Kidney (tissue), 14 donors: ENCODE data around the gene SNED1. TPM values are rescaled to one million over a fixed set of nuclear protein-coding genes. Genes with fewer than 3 reads are reported as not detected.
A peak's percentile ranks its signal among the peaks of the same experiment; 100 is the strongest.

Source experiments
- DNase-seq, 5 donors: peaks; one replicate each; pipeline ENCODE4 v3.0.0-alpha.2; 2013 to 2020
- FAIRE-seq: peaks from 2 replicates; lab custom pipeline; 2012; peaks lifted over from hg19 to GRCh38; lab: Jason Lieb, UNC
- H3K27ac ChIP-seq, 2 donors: one replicate each; pipeline ENCODE4 v1.7.0; 2013; ENCODE audit warnings: low read depth in 2 of 2, low read length in 2 of 2, inconsistent platforms in 1 of 2
- H3K27me3 ChIP-seq: one replicate; pipeline ENCODE4 v1.7.1; 2013; ENCODE audit warnings: low read length, inconsistent platforms; ENCODE audit not compliant: control insufficient read depth, insufficient read depth
- H3K36me3 ChIP-seq, 3 donors: one replicate each; pipeline versions ENCODE4 v1.7.0 to v1.7.1; 2013; ENCODE audit warnings: low read length in 3 of 3, control low read depth in 1 of 3, inconsistent platforms in 1 of 3; ENCODE audit not compliant: insufficient read depth in 3 of 3, control insufficient read depth in 2 of 3
- H3K4me1 ChIP-seq, 3 donors: one replicate each; pipeline versions ENCODE4 v1.7.0 to v1.7.1; 2013; ENCODE audit warnings: low read length in 3 of 3, inconsistent platforms in 1 of 3, low read depth in 1 of 3; ENCODE audit not compliant: control insufficient read depth in 2 of 3, insufficient read depth in 2 of 3
- H3K4me3 ChIP-seq, 3 donors: one replicate each; pipeline versions ENCODE4 v1.7.0 to v1.8.1; 2013; ENCODE audit warnings: low read length in 3 of 3, control low read depth in 1 of 3, inconsistent platforms in 1 of 3
- H3K9ac ChIP-seq, 3 donors: one replicate each; pipeline versions ENCODE4 v1.7.0 to v1.7.1; 2013; ENCODE audit warnings: low read length in 3 of 3, control low read depth in 1 of 3, inconsistent platforms in 1 of 3
- H3K9me3 ChIP-seq, 3 donors: one replicate each; pipeline versions ENCODE4 v1.7.0 to v1.7.1; 2013; ENCODE audit warnings: low read length in 3 of 3, control low read depth in 1 of 3, inconsistent platforms in 1 of 3; ENCODE audit not compliant: control insufficient read depth in 2 of 3, insufficient read depth in 1 of 3
- CTCF ChIP-seq: IDR thresholded peaks from 3 replicates; pipeline ENCODE4 v1.5.1; 2012; ENCODE audit warnings: mild to moderate bottlenecking, moderate library complexity, borderline replicate concordance; ENCODE audit not compliant: insufficient read depth; ENCODE audit errors: extremely low read depth
- intact Hi-C: fragments of 100-400 bp; cut with DNase I; formaldehyde crosslinking; loops from one replicate; pipeline ENCODE4 v1.11.1; 2022
- polyA plus RNA-seq: library from polyadenylated mRNA; stranded (reverse); fragments of 350-450 nt; fragmentation: Illumina TruSeq; extraction: RNeasy Lipid Tissue Mini Kit (QIAGEN cat#74804); gene quantifications from one replicate; pipeline ENCODE4 v1.2.3, GENCODE V29; 2014; ENCODE audit warnings: low read depth, low replicate concordance; ENCODE audit not compliant: insufficient read depth
- total RNA-seq: library from RNA; stranded (reverse); fragmentation: NEBNext Ultra II Directional; extraction: Animal tissue kit (Norgen Biotek cat#: 25700); gene quantifications from one replicate; pipeline ENCODE4 v1.2.1, GENCODE V29; 2021
- donor health status: control.
- donor health status: control.
- donor health status: control.
- donor health status: control.
- donor health status: control.
- donor health status: DM: yes; HTN: yes; CAD: no.
- donor health status: Normal renal cell carcinoma (clear cell type).

SNED1 gene
- total and polyA plus RNA-seq, 2 donors from 2014 or later: 3.0 to 42.1 TPM

GRCh38 chr2:241107031-241107783 is 108.8 kb downstream of the SNED1 start:
- Histone ChIP-seq H3K9ac (no peak overlapping the region), H3K27ac (no peak overlapping the region), H3K27me3 (no peaks in the 10 kb centered on the region), H3K36me3 (no peaks in the 10 kb centered on the region), H3K9me3 (no peaks in the 10 kb centered on the region), H3K4me1 (peaks cover 0 to 7% (median 0%) of the 10 kb centered on the region in 3 donors), H3K4me3 (no peak overlapping the region)
- no peak for TF ChIP-seq CTCF
- intact Hi-C loops: no loop called here
- DNase-seq: peak in 1 of 5 donors; percentile 38
- FAIRE-seq: no peak

- H3K4me3 ChIP-seq: no peak overlapping the region
- no peak overlapping the region for H3K9ac ChIP-seq
- intact Hi-C loops: no loop called here
- no peaks in the 10 kb centered on the region for H3K9me3 ChIP-seq
- FAIRE-seq: no peak
- peaks cover 0 to 3% (median 0%) of the 10 kb centered on the region in 3 donors for H3K36me3 ChIP-seq
- TF ChIP-seq CTCF: no peak
- H3K27ac ChIP-seq: no peak overlapping the region
- DNase-seq: no peak
- H3K27me3 ChIP-seq: no peaks in the 10 kb centered on the region
- H3K4me1 ChIP-seq: no peaks in the 10 kb centered on the region
Observed at GRCh38 chr2:241108271-241109209, 110.1 kb downstream of the SNED1 start.

GRCh38 chr2:241109210-241110088 is 111.0 kb downstream of the SNED1 start:
- FAIRE-seq (no peak), DNase-seq (no peak)
- no peak overlapping the region for H3K4me3 ChIP-seq
- no peak overlapping the region for H3K9ac ChIP-seq
- intact Hi-C loops: no loop called here
- no peaks in the 10 kb centered on the region for H3K27me3 ChIP-seq
- peaks cover 0 to 3% (median 0%) of the 10 kb centered on the region in 3 donors for H3K36me3 ChIP-seq
- H3K9me3 ChIP-seq: no peaks in the 10 kb centered on the region
- H3K4me1 ChIP-seq: no peaks in the 10 kb centered on the region
- no peak overlapping the region for H3K27ac ChIP-seq
- no peak for TF ChIP-seq CTCF
